GM23248 (cell line): ENCODE results near the gene GSDME. TPM values are rescaled to one million over a fixed set of nuclear protein-coding genes. Genes with fewer than 3 reads are reported as not detected.

Source experiments
- DNase-seq: peaks from one replicate; pipeline ENCODE4 v3.0.0-alpha.2; 2015
- H2AFZ ChIP-seq: fragments of 200-600 bp; sonication (generic); 2 replicates; pipeline ENCODE4 v1.6.1; 2016; ENCODE audit warnings: antibody characterized with exemption
- H3F3A ChIP-seq: fragments of 200-600 bp; sonication (generic); 2 replicates; pipeline ENCODE4 v1.6.1; 2016; ENCODE audit warnings: mild to moderate bottlenecking, antibody characterized with exemption, mixed run types; ENCODE audit not compliant: insufficient read depth
- H3K27ac ChIP-seq: fragments of 200-600 bp; sonication (generic); 2 replicates; pipeline ENCODE4 v1.5.1; 2016; ENCODE audit warnings: mild to moderate bottlenecking
- H3K27me3 ChIP-seq: fragments of 200-600 bp; sonication (generic); replicated peaks from 2 replicates; pipeline ENCODE4 v1.6.1; 2016; ENCODE audit warnings: mild to moderate bottlenecking; ENCODE audit not compliant: insufficient read depth
- H3K36me3 ChIP-seq: fragments of 200-600 bp; sonication (generic); 2 replicates; pipeline ENCODE4 v1.6.1; 2016; ENCODE audit warnings: low read depth, mild to moderate bottlenecking
- H3K4me1 ChIP-seq: fragments of 200-600 bp; sonication (generic); 2 replicates; pipeline ENCODE4 v1.6.1; 2016; ENCODE audit warnings: mild to moderate bottlenecking; ENCODE audit not compliant: insufficient read depth
- H3K4me2 ChIP-seq: fragments of 200-600 bp; sonication (generic); one replicate; pipeline ENCODE4 v1.6.1; 2016; ENCODE audit warnings: mild to moderate bottlenecking; ENCODE audit not compliant: unreplicated experiment
- H3K4me3 ChIP-seq: fragments of 200-600 bp; sonication (generic); 2 replicates; pipeline ENCODE4 v1.5.1; 2016; ENCODE audit warnings: mild to moderate bottlenecking
- H3K79me2 ChIP-seq: fragments of 200-600 bp; sonication (generic); 2 replicates; pipeline ENCODE4 v1.6.1; 2016; ENCODE audit warnings: mild to moderate bottlenecking; ENCODE audit not compliant: insufficient read depth
- H3K9ac ChIP-seq: fragments of 200-600 bp; sonication (generic); 2 replicates; pipeline ENCODE4 v1.6.1; 2016; ENCODE audit warnings: mild to moderate bottlenecking
- H3K9me2 ChIP-seq: fragments of 200-600 bp; sonication (generic); 2 replicates; pipeline ENCODE4 v1.6.1; 2016; ENCODE audit warnings: mixed run types, mild to moderate bottlenecking, moderate library complexity; ENCODE audit not compliant: insufficient read depth
- H3K9me3 ChIP-seq: fragments of 200-600 bp; sonication (generic); one replicate; pipeline ENCODE4 v1.6.1; 2017; ENCODE audit warnings: low read depth
- H4K20me1 ChIP-seq: fragments of 200-600 bp; sonication (generic); 2 replicates; pipeline ENCODE4 v1.6.0; 2016; ENCODE audit not compliant: insufficient read depth
- EZH2 ChIP-seq: fragments of 200-600 bp; sonication (generic); IDR thresholded peaks from 2 replicates; pipeline ENCODE4 v1.6.1; 2018; ENCODE audit warnings: antibody characterized with exemption, mild to moderate bottlenecking; ENCODE audit not compliant: insufficient read depth, poor library complexity, severe bottlenecking
- EZH2phosphoT487 ChIP-seq: fragments of 200-600 bp; sonication (generic); IDR thresholded peaks from 2 replicates; pipeline ENCODE4 v1.6.1; 2018; ENCODE audit warnings: antibody characterized with exemption, moderate library complexity, mild to moderate bottlenecking, low read depth; ENCODE audit not compliant: insufficient read depth
- WGBS, 2 experiments: methylation state at CpG; one replicate each; pipeline ENCODE4 v1.1.6; 2015 to 2017; ENCODE audit warnings: low lambda C conversion rate in 2 of 2, low coverage in 1 of 2; ENCODE audit errors: missing lambda C conversion rate in 2 of 2; 5-methylcytosine and 5-hydroxymethylcytosine counted together
- in situ Hi-C: fragments of 300-500 bp; cut with MboI; formaldehyde crosslinking; loops from 2 replicates; pipeline ENCODE4 v1.15.0; 2020
- polyA plus RNA-seq: library from polyadenylated mRNA; unstranded; fragments of >200 nt; fragmentation: Nextera tagmentation; extraction: Ambion mirVana; gene quantifications from 2 replicates; pipeline ENCODE4 v1.2.1, GENCODE V29; 2016
- total RNA-seq: library from RNA; depleted of rRNA; stranded (reverse); fragments of >200 nt; shearing (Covaris generic); gene quantifications from 2 replicates; pipeline ENCODE4 v1.2.3, GENCODE V29; 2014

GSDME gene
- total and polyA plus RNA-seq, 2 experiments from 2014 or later: 39.4 to 49.4 TPM

GRCh38 chr7:24778543-24779282, 21.4 kb upstream of the GSDME start:
- peak overlapping the region; percentile 60 for H2AFZ ChIP-seq
- no peaks in the 10 kb centered on the region for H3K79me2 ChIP-seq
- DNase-seq: peak; percentile 97
- WGBS, 2 experiments: 41 to 44% methylated on average over 9 of the region's 9 CpGs
- H3K4me3 ChIP-seq: no peak overlapping the region
- H3K36me3 ChIP-seq: no peaks in the 10 kb centered on the region
- H3K9ac ChIP-seq: peak overlapping the region; percentile 71
- H3K27ac ChIP-seq: peak overlapping the region; percentile 92
- peaks cover under 1% of the 10 kb centered on the region; the same call in 1 of the 2 replicates for H3K9me2 ChIP-seq
- no peaks in the 10 kb centered on the region for H3K9me3 ChIP-seq
- peaks cover 31% of the 10 kb centered on the region for H3K4me1 ChIP-seq
- H3F3A ChIP-seq: peaks cover 18% of the 10 kb centered on the region
- in situ Hi-C loops: no loop called here
- H3K4me2 ChIP-seq: no peak overlapping the region
- H3K27me3 ChIP-seq: no peaks in the 10 kb centered on the region
- H4K20me1 ChIP-seq: no peaks in the 10 kb centered on the region
- no peak for TF ChIP-seq EZH2
- no peak for TF ChIP-seq EZH2phosphoT487

DNA sequence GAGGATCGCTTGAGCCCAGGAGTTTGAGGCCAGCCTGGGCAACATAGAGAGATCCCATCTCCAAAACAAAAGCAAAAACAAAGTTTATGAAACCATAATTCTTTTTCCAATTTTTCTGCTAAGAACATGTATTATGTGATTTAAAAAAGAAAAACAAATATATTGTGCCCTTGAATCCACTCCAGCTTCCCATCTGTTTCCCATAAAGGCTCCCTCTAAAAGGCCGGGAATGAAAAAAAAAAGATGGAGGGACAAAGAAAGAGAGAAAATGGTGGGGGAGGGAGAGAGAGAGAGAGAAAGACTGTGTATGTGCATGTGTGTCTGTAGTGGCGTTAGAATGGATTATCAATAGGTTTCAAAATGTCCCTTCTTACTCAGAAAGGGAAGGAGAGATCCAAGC, 20.5 kb upstream of the GSDME start:
- H3K4me1 ChIP-seq: peaks cover 31% of the 10 kb centered on the region
- H3K36me3 ChIP-seq: no peaks in the 10 kb centered on the region
- H3K4me3 ChIP-seq: no peak overlapping the region
- H3K9me3 ChIP-seq: no peaks in the 10 kb centered on the region
- no peak for DNase-seq
- no peak overlapping the region for H3K4me2 ChIP-seq
- WGBS, 2 experiments: 55 to 64% methylated on average over 3 of the region's 3 CpGs
- H2AFZ ChIP-seq: peak overlapping the region; percentile 60
- TF ChIP-seq EZH2: no peak
- no peak for TF ChIP-seq EZH2phosphoT487
- peak overlapping the region; percentile 92 for H3K27ac ChIP-seq
- in situ Hi-C loops: no loop called here
- no peaks in the 10 kb centered on the region for H3K79me2 ChIP-seq
- no peaks in the 10 kb centered on the region for H3K27me3 ChIP-seq
- peaks cover 3% of the 10 kb centered on the region; the same call in 1 of the 2 replicates for H3K9me2 ChIP-seq
- no peaks in the 10 kb centered on the region for H4K20me1 ChIP-seq
- peaks cover 18% of the 10 kb centered on the region for H3F3A ChIP-seq
- peak overlapping the region; percentile 52; the same call in 1 of the 2 replicates for H3K9ac ChIP-seq

- Histone ChIP-seq H3K4me3 (no peak overlapping the region), H3K9me2 (peaks cover 3% of the 10 kb centered on the region; the same call in 1 of the 2 replicates), H3K36me3 (no peaks in the 10 kb centered on the region), H3K4me1 (peaks cover 21% of the 10 kb centered on the region), H3K9me3 (no peaks in the 10 kb centered on the region), H3K79me2 (no peaks in the 10 kb centered on the region), H2AFZ (no peak overlapping the region), H3K27me3 (no peaks in the 10 kb centered on the region), H3K9ac (no peak overlapping the region), H4K20me1 (no peaks in the 10 kb centered on the region), H3F3A (no peaks in the 10 kb centered on the region; the same call in 1 of the 2 replicates), H3K4me2 (no peak overlapping the region), H3K27ac (no peak overlapping the region)
- in situ Hi-C loops: no loop called here
- TF ChIP-seq EZH2 (no peak), EZH2phosphoT487 (no peak)
- DNase-seq: no peak
Observed at GRCh38 chr7:24773646-24774045, 16.4 kb upstream of the GSDME start.

DNA sequence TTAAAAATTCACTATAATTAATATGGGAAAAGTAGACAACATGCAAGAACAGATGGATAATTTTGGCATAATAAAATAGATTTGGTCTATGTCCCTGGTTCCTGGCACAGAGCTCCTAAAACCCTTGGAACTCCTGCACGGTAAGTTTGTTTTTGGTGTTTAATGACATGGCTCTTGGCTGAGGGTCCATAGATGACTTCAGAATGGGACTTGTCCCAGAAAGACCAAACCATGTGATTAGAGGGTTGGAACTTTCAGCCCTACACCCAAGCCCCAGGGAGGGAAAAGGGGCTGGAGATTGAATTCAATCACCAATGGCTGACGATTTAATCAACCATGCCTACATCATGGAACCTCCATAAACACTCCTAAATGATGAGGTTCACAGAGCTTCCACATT, 12.6 kb upstream of the GSDME start:
- WGBS, 2 experiments: 31 to 47% methylated on average over 2 of the region's 2 CpGs

More for the DNA sequence above, 12.6 kb upstream of the GSDME start:
- Histone ChIP-seq H3K27me3 (no peaks in the 10 kb centered on the region), H4K20me1 (no peaks in the 10 kb centered on the region), H3K9me3 (no peaks in the 10 kb centered on the region), H3K4me3 (no peak overlapping the region), H3K79me2 (no peaks in the 10 kb centered on the region), H3K36me3 (no peaks in the 10 kb centered on the region), H3K9ac (no peak overlapping the region), H2AFZ (no peak overlapping the region), H3K9me2 (peaks cover 3% of the 10 kb centered on the region; the same call in 1 of the 2 replicates), H3F3A (no peaks in the 10 kb centered on the region), H3K27ac (no peak overlapping the region), H3K4me1 (peaks cover 4% of the 10 kb centered on the region), H3K4me2 (no peak overlapping the region)
- TF ChIP-seq EZH2phosphoT487 (no peak), EZH2 (no peak)
- in situ Hi-C loops: no loop called here
- no peak for DNase-seq
